HepG2 (cell line): ENCODE data around the gene SMIM29. TPM values are rescaled to one million over a fixed set of nuclear protein-coding genes. Genes with fewer than 3 reads are reported as not detected.

Experiments
- ATAC-seq: fragments of 200-7000 bp; cut with Tn5 transposase; 3 replicates; pipeline ENCODE4 v1.9.1; 2020; ENCODE audit warnings: mild to moderate bottlenecking, moderate library complexity
- BruUV-seq: library from RNA; stranded (reverse); fragments of 400-500 nt; replicated peaks from 2 replicates; lab custom pipeline; 2021; lab: Mats Ljungman, UMichigan
- CTCF ChIA-PET: fragments of 300-600 bp; formaldehyde crosslinking; extraction: SDS; loops from one replicate; lab custom pipeline; 2021; ENCODE audit warnings: low total read pairs, inconsistent platforms, low intra/inter-chr PET ratio; lab: Yijun Ruan, JAX
- POLR2A ChIA-PET: fragments of 350-600 bp; sonication (Branson Sonifier 250); formaldehyde crosslinking; loops from one replicate; lab custom pipeline; 2020; ENCODE audit warnings: antibody characterized with exemption, inconsistent platforms; lab: Yijun Ruan, JAX
- DNase-seq: peaks from one replicate; pipeline ENCODE4 v3.0.0-alpha.2; 2015; ENCODE audit warnings: low spot score
- FAIRE-seq: peaks from 3 replicates; lab custom pipeline; 2011; peaks lifted over from hg19 to GRCh38; lab: Jason Lieb, UNC
- H2AFZ ChIP-seq: one replicate; pipeline ENCODE4 v1.6.1; 2011; ENCODE audit warnings: low read length, inconsistent platforms
- H3K27ac ChIP-seq: fragments of 300-600 bp; 3 replicates; pipeline ENCODE4 v1.8.0; 2011; ENCODE audit warnings: mixed run types, mild to moderate bottlenecking, mixed read lengths, low read length, inconsistent platforms; ENCODE audit not compliant: insufficient read depth; ENCODE audit errors: extremely low read length
- H3K27me3 ChIP-seq, 2 experiments: fragments of 200-600 bp in 1 of 2; 2 replicates in 1 of 2; 3 replicates in 1 of 2; pipeline versions ENCODE4 v1.6.0 to v1.8.0; 2011; ENCODE audit warnings: low read length in 2 of 2, mild to moderate bottlenecking in 2 of 2, moderate library complexity in 2 of 2, inconsistent platforms in 1 of 2; ENCODE audit not compliant: insufficient read depth in 2 of 2, control insufficient read depth in 1 of 2
- H3K36me3 ChIP-seq, 2 experiments: fragments of 200-600 bp in 1 of 2; replicated peaks in 1 of 2; 2 replicates in 1 of 2; 3 replicates in 1 of 2; pipeline versions ENCODE4 v1.5.1 to v1.8.0; 2011; ENCODE audit warnings: low read length in 2 of 2, inconsistent platforms in 1 of 2; ENCODE audit not compliant: insufficient read depth in 2 of 2, control insufficient read depth in 1 of 2
- H3K4me1 ChIP-seq: 2 replicates; pipeline ENCODE4 v1.5.1; 2012; ENCODE audit warnings: low read length, inconsistent platforms; ENCODE audit not compliant: insufficient read depth
- H3K4me2 ChIP-seq: 2 replicates; pipeline ENCODE4 v1.6.0; 2011; ENCODE audit warnings: low read depth, low read length, inconsistent platforms
- H3K4me3 ChIP-seq, 3 experiments: fragments of 200-600 bp in 1 of 3; sonication (generic), shearing (Covaris generic) in 1 of 3; replicated peaks in 1 of 3; 2 replicates each; pipeline ENCODE4 v1.5.1; 2011 to 2016; ENCODE audit warnings: low read length in 3 of 3, inconsistent platforms in 2 of 3, low read depth in 2 of 3, mild to moderate bottlenecking in 2 of 3, control low read depth in 1 of 3, mixed read lengths in 1 of 3; ENCODE audit not compliant: insufficient read depth in 1 of 3
- H3K79me2 ChIP-seq: one replicate; pipeline ENCODE4 v1.6.1; 2011; ENCODE audit warnings: low read length, inconsistent platforms; ENCODE audit not compliant: insufficient read depth
- H3K9ac ChIP-seq: 2 replicates; pipeline ENCODE4 v1.6.0; 2011; ENCODE audit warnings: mild to moderate bottlenecking, low read depth, low read length, inconsistent platforms; ENCODE audit not compliant: insufficient read depth
- H3K9me3 ChIP-seq: 2 replicates; pipeline ENCODE4 v1.5.1; 2012; ENCODE audit warnings: mild to moderate bottlenecking, low read length
- H4K20me1 ChIP-seq: 2 replicates; pipeline ENCODE4 v1.6.0; 2011; ENCODE audit warnings: inconsistent platforms, mild to moderate bottlenecking, low read length, moderate library complexity; ENCODE audit not compliant: insufficient read depth
- CEBPB ChIP-seq: IDR thresholded peaks from 2 replicates; pipeline ENCODE4 v1.6.1; 2011; ENCODE audit warnings: low read depth, low read length, improper control_type of control experiment, borderline replicate concordance
- ETV5 ChIP-seq: IDR thresholded peaks from 2 replicates; pipeline ENCODE4 v1.6.1; 2018; ENCODE audit warnings: missing biosample characterization, missing genetic modification reagents, inconsistent platforms, borderline replicate concordance
- MED13 ChIP-seq: sonication (generic); formaldehyde crosslinking; IDR thresholded peaks from 2 replicates; pipeline ENCODE4 v1.5.0; 2020; ENCODE audit warnings: missing genetic modification reagents
- PITX1 ChIP-seq: sonication (generic); formaldehyde crosslinking; IDR thresholded peaks from 2 replicates; pipeline ENCODE4 v1.5.1; 2020; ENCODE audit warnings: mild to moderate bottlenecking, missing genetic modification reagents
- POGK ChIP-seq: sonication (generic); formaldehyde crosslinking; conservative IDR thresholded peaks from 2 replicates; pipeline ENCODE4 v1.8.0; 2022; ENCODE audit warnings: mild to moderate bottlenecking, moderate library complexity, missing genetic modification reagents
- PRDM10 ChIP-seq: sonication (generic); formaldehyde crosslinking; IDR thresholded peaks from 2 replicates; pipeline ENCODE4 v1.4.0; 2020; ENCODE audit warnings: low read depth, missing genetic modification reagents
- REPIN1 ChIP-seq: sonication (generic); formaldehyde crosslinking; IDR thresholded peaks from 2 replicates; pipeline ENCODE4 v1.8.0; 2022; ENCODE audit warnings: missing genetic modification reagents, low read depth, mild to moderate bottlenecking, borderline replicate concordance
- RFXAP ChIP-seq: sonication (generic); formaldehyde crosslinking; IDR thresholded peaks from 2 replicates; pipeline ENCODE4 v1.4.0; 2020; ENCODE audit warnings: missing genetic modification reagents, borderline replicate concordance
- STAT5B ChIP-seq: sonication (generic); formaldehyde crosslinking; IDR thresholded peaks from 2 replicates; pipeline ENCODE4 v1.4.0; 2020; ENCODE audit warnings: missing genetic modification reagents
- TEAD3 ChIP-seq: optimal IDR thresholded peaks from 2 replicates; pipeline ENCODE3; 2016; ENCODE audit warnings: borderline replicate concordance
- YY1 ChIP-seq: IDR thresholded peaks from 2 replicates; pipeline ENCODE4 v1.6.1; 2011; ENCODE audit warnings: low read length, low read depth, moderate library complexity, mild to moderate bottlenecking; ENCODE audit not compliant: insufficient read depth, insufficient replicate concordance
- ZBTB33 ChIP-seq: sonication (generic); formaldehyde crosslinking; IDR thresholded peaks from 2 replicates; pipeline ENCODE4 v1.4.0; 2020; ENCODE audit warnings: missing genetic modification reagents
- ZBTB7B ChIP-seq: sonication (generic); formaldehyde crosslinking; IDR thresholded peaks from 2 replicates; pipeline ENCODE4 v1.4.0; 2020; ENCODE audit warnings: missing genetic modification reagents
- ZKSCAN5 ChIP-seq: sonication (generic); formaldehyde crosslinking; IDR thresholded peaks from 2 replicates; pipeline ENCODE4 v1.5.1; 2020; ENCODE audit warnings: mild to moderate bottlenecking, missing genetic modification reagents
- ZNF382 ChIP-seq: sonication (generic); formaldehyde crosslinking; IDR thresholded peaks from 2 replicates; pipeline ENCODE4 v1.5.0; 2020; ENCODE audit warnings: missing genetic modification reagents, mild to moderate bottlenecking, borderline replicate concordance
- ZNF446 ChIP-seq: sonication (generic); formaldehyde crosslinking; IDR thresholded peaks from 2 replicates; pipeline ENCODE4 v1.5.0; 2020; ENCODE audit warnings: mild to moderate bottlenecking, missing genetic modification reagents
- ZNF670 ChIP-seq: sonication (generic); formaldehyde crosslinking; IDR thresholded peaks from 2 replicates; pipeline ENCODE4 v1.8.0; 2022; ENCODE audit warnings: mild to moderate bottlenecking, missing genetic modification reagents, borderline replicate concordance
- ZNF720 ChIP-seq: sonication (generic); formaldehyde crosslinking; IDR thresholded peaks from 2 replicates; pipeline ENCODE4 v1.4.0; 2020; ENCODE audit warnings: missing genetic modification reagents
- WGBS: methylation state at CpG from one replicate; pipeline ENCODE4 v1.1.6; 2017; ENCODE audit warnings: low lambda C conversion rate; 5-methylcytosine and 5-hydroxymethylcytosine counted together
- in situ Hi-C: cut with HindIII; loops from 2 replicates; pipeline ENCODE4 v1.10.0; 2017; ENCODE audit warnings: low pct_unique_long_range_greater_than_20kb; ENCODE audit not compliant: extremely low pct_ligation_motif_present
- intact Hi-C: fragments of 100-400 bp; cut with micrococcal nuclease; formaldehyde crosslinking; loops from one replicate; pipeline ENCODE4 v1.10.0; 2022; ENCODE audit not compliant: unreplicated experiment
- polyA plus RNA-seq, 8 experiments: library from polyadenylated mRNA; depleted of rRNA in 3 of 8; stranded (reverse) in 7 of 8; unstranded in 1 of 8; fragments of >200 nt; fragmentation: Illumina TruSeq in 4 of 8; extraction: Trizol in 4 of 8; gene quantifications; 2 replicates each; pipeline versions ENCODE4 v1.2.1 to v1.2.3, GENCODE V29; 2011 to 2016; ENCODE audit warnings: low read depth in 4 of 8, missing spikeins in 1 of 8, mixed read lengths in 1 of 8; ENCODE audit not compliant: insufficient read depth in 1 of 8
- total RNA-seq, 5 experiments: library from RNA; depleted of rRNA; stranded (reverse); fragments of >200 nt; fragmentation: Illumina TruSeq; extraction: Trizol; gene quantifications; 2 replicates each; pipeline ENCODE4 v1.2.3, GENCODE V29; 2016; ENCODE audit warnings: low read depth in 1 of 5

The SMIM29 gene
- total and polyA plus RNA-seq, 2 of the 13 experiments (the other 11 are each of a cell fraction or from before 2014, with no cell fraction given) = 8.8 to 15.3 TPM

GRCh38 chr6:34236131-34236442, 12.7 kb downstream of the SMIM29 start:
- ChIA-PET CTCF (no interaction called here), POLR2A (interaction anchor here (0.7 to 1.7 kb wide), 7 partner anchors 9 to 190 kb away, joined by 4 to 24 read pairs (median 8); partner anchors contain the start of gene NUDT3)
- H3K4me1 ChIP-seq = peaks cover 31% of the 10 kb centered on the region
- H3K27me3 ChIP-seq = peaks cover 0 to 2% of the 10 kb centered on the region in 2 experiments; a peak in 3 of 5 replicates
- TSS peak; percentile 95 for BruUV-seq
- ATAC-seq (no peak), DNase-seq (no peak), FAIRE-seq (no peak)
- in situ Hi-C loops = loop anchor here (25.0 kb wide), 1 partner anchor 376 kb away; no protein-coding TSS in a partner anchor
- peaks cover 5 to 9% of the 10 kb centered on the region in 2 experiments; a peak in 3 of 5 replicates for H3K36me3 ChIP-seq
- no peaks in the 10 kb centered on the region for H4K20me1 ChIP-seq
- peak overlapping the region; percentile 80; the same call in 1 of the 2 replicates for H3K9ac ChIP-seq
- no peaks in the 10 kb centered on the region for H3K9me3 ChIP-seq
- WGBS = 67% methylated on average over 13 of the region's 13 CpGs
- H3K79me2 ChIP-seq = peaks cover 25% of the 10 kb centered on the region
- peak overlapping the region; percentile 77 to 91 (median 79); a peak in 4 of 6 replicates for H3K4me3 ChIP-seq
- H3K4me2 ChIP-seq = peak overlapping the region; percentile 91
- no peak overlapping the region for H3K27ac ChIP-seq
- intact Hi-C loops = loop anchor here (2.0 kb wide), 1 partner anchor 35 kb away; no protein-coding TSS in a partner anchor
- no peak overlapping the region for H2AFZ ChIP-seq
- TF ChIP-seq ZBTB33 (CRISPR knock-in tag) (0 out of 2 replicates have a peak, but pooled peaks have one; percentile 45), ZNF670 (CRISPR knock-in tag) (no peak), REPIN1 (no peak), TEAD3 (CRISPR knock-in tag) (no peak), YY1 (peak; percentile 0), POGK (CRISPR knock-in tag) (no peak), ZNF720 (CRISPR knock-in tag) (no peak), ZNF382 (CRISPR knock-in tag) (no peak), ETV5 (CRISPR knock-in tag) (no peak), ZBTB7B (CRISPR knock-in tag) (no peak), STAT5B (CRISPR knock-in tag) (no peak), PITX1 (CRISPR knock-in tag) (no peak), CEBPB (peak; percentile 47), ZNF446 (no peak), RFXAP (CRISPR knock-in tag) (no peak), ZKSCAN5 (CRISPR knock-in tag) (no peak), PRDM10 (no peak), MED13 (CRISPR knock-in tag) (no peak)
